ENCODE results near the gene FNDC11. TPM values are rescaled to one million over a fixed set of nuclear protein-coding genes. Genes with fewer than 3 reads are reported as not detected.

Gene FNDC11
- total RNA-seq, 2 donors from 2014 or later: 0.66 to 2.9 TPM

- H3K27ac ChIP-seq: no peak overlapping the region
- ATAC-seq: no peak
- no peak overlapping the region for H3K4me3 ChIP-seq
- no peaks in the 10 kb centered on the region for H3K9me3 ChIP-seq
- H3K27me3 ChIP-seq: no peaks in the 10 kb centered on the region
- intact Hi-C loops (cut with DNase I): loop anchor here (10.0 kb wide), 1 partner anchor 424 kb away; the partner anchor contains the start of gene ZNF512B
- no peak for DNase-seq
- no peaks in the 10 kb centered on the region for H3K36me3 ChIP-seq (replicated peaks in 1 of 2; ENCODE audit: insufficient read depth in 1 of 2, low read depth in 2 of 2)
- no peak for TF ChIP-seq POLR2A (IDR thresholded peaks at IDR 0.05)
- H3K4me1 ChIP-seq: peaks cover 24% of the 10 kb centered on the region
- 47 to 83% methylated on average over 6 to 39 of the region's 49 CpGs for WGBS, 2 donors
These were observed 13.4 kb upstream of the FNDC11 start for GRCh38 chr20:63540417-63541186.

DNA sequence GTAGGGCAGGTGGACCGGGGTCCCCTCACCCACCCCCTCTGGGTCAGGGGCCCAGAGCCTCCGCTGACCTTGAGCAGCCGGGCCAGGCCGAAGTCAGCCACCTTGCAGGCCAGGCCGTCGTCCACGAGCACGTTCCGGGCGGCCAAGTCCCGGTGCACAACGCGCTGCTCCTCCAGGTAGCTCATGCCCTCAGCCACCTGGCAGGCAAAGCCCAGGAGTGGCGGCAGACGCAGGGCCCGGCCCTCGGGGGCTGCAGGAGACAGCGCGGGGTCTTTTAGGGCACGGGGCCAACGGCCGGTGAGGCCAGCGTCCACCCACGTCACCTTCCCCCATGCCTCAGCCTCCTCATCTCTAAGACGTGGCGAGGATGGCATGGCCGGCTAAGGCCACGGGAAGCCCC is 12.6 kb upstream of the FNDC11 start:
- no peak overlapping the region for H3K27ac ChIP-seq
- no peak overlapping the region for H3K4me3 ChIP-seq
- H3K36me3 ChIP-seq (replicated peaks in 1 of 2; ENCODE audit: insufficient read depth in 1 of 2, low read depth in 2 of 2): no peaks in the 10 kb centered on the region
- 87 to 100% methylated on average over 2 to 27 of the region's 28 CpGs for WGBS, 2 donors
- DNase-seq (no peak), ATAC-seq (no peak)
- TF ChIP-seq POLR2A (IDR thresholded peaks at IDR 0.05): no peak
- TF ChIP-seq, protein P1, sequence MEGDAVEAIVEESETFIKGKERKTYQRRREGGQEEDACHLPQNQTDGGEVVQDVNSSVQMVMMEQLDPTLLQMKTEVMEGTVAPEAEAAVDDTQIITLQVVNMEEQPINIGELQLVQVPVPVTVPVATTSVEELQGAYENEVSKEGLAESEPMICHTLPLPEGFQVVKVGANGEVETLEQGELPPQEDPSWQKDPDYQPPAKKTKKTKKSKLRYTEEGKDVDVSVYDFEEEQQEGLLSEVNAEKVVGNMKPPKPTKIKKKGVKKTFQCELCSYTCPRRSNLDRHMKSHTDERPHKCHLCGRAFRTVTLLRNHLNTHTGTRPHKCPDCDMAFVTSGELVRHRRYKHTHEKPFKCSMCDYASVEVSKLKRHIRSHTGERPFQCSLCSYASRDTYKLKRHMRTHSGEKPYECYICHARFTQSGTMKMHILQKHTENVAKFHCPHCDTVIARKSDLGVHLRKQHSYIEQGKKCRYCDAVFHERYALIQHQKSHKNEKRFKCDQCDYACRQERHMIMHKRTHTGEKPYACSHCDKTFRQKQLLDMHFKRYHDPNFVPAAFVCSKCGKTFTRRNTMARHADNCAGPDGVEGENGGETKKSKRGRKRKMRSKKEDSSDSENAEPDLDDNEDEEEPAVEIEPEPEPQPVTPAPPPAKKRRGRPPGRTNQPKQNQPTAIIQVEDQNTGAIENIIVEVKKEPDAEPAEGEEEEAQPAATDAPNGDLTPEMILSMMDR (IDR thresholded peaks at IDR 0.05): no peak
- H3K4me1 ChIP-seq: peaks cover 24% of the 10 kb centered on the region
- intact Hi-C loops (cut with DNase I): loop anchor here (10.0 kb wide), 1 partner anchor 423 kb away; the partner anchor contains the start of gene ZNF512B
- no peaks in the 10 kb centered on the region for H3K27me3 ChIP-seq
- no peaks in the 10 kb centered on the region for H3K9me3 ChIP-seq

GRCh38 chr20:63542031-63542559 is 11.9 kb upstream of the FNDC11 start:
- no peak for TF ChIP-seq POLR2A (IDR thresholded peaks at IDR 0.05)
- TF ChIP-seq, protein P1 (IDR thresholded peaks at IDR 0.05): no peak
- ATAC-seq (no peak), DNase-seq (peak in 1 of 4 donors; percentile 55)
- Histone ChIP-seq H3K9me3 (no peaks in the 10 kb centered on the region), H3K36me3 (replicated peaks in 1 of 2; ENCODE audit: insufficient read depth in 1 of 2, low read depth in 2 of 2) (no peaks in the 10 kb centered on the region), H3K27ac (no peak overlapping the region), H3K4me1 (peaks cover 22% of the 10 kb centered on the region), H3K27me3 (no peaks in the 10 kb centered on the region), H3K4me3 (no peak overlapping the region)
- intact Hi-C loops (cut with DNase I): loop anchor here (10.0 kb wide), 1 partner anchor 423 kb away; the partner anchor contains the start of gene ZNF512B
- WGBS, 2 donors: 75 to 83% methylated on average over 1 to 36 of the region's 36 CpGs

DNA sequence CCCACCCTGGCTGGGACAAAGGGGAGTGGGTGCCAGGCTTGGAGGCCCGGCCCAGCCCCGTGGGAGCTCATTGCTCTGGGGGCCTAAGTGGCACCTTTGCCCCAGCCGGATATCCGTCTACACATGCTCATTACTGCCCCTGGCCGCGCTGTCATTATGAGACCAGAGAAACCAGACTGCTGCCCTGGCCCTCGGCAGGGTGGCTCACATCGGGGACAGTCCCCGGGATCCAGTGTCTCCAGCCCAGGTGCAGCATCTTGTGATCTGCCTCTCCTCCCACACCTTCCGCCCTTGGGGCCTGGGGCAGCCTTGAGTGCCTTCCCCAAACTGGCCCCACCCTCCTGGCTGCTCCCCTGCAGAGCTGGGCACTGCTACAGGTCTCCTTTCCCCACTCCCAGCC is 11.3 kb upstream of the FNDC11 start:
- intact Hi-C loops (cut with DNase I): loop anchor here (10.0 kb wide), 1 partner anchor 422 kb away; the partner anchor contains the start of gene ZNF512B
- 84 to 88% methylated on average over 8 to 9 of the region's 10 CpGs for WGBS, 2 donors

GRCh38 chr20:63543131-63543530 is 10.8 kb upstream of the FNDC11 start:
- intact Hi-C loops (cut with DNase I): loop anchor here (10.0 kb wide), 1 partner anchor 422 kb away; the partner anchor contains the start of gene ZNF512B
- Histone ChIP-seq H3K9me3 (no peaks in the 10 kb centered on the region), H3K4me3 (no peak overlapping the region), H3K27ac (no peak overlapping the region), H3K27me3 (peaks cover 0 to 2% of the 10 kb centered on the region in 2 donors), H3K36me3 (replicated peaks in 1 of 2; ENCODE audit: insufficient read depth in 1 of 2, low read depth in 2 of 2) (no peaks in the 10 kb centered on the region), H3K4me1 (peaks cover 12% of the 10 kb centered on the region)
- no peak for ATAC-seq
- TF ChIP-seq, protein P1 (IDR thresholded peaks at IDR 0.05): no peak
- no peak for TF ChIP-seq POLR2A (IDR thresholded peaks at IDR 0.05)
- 86 to 100% methylated on average over 1 to 10 of the region's 10 CpGs for WGBS, 2 donors
- DNase-seq: no peak

More for the DNA sequence above, 11.3 kb upstream of the FNDC11 start:
- ATAC-seq (no peak), DNase-seq (no peak)
- H3K4me3 ChIP-seq: no peak overlapping the region
- H3K27me3 ChIP-seq: no peaks in the 10 kb centered on the region
- no peak overlapping the region for H3K27ac ChIP-seq
- no peaks in the 10 kb centered on the region for H3K36me3 ChIP-seq (replicated peaks in 1 of 2; ENCODE audit: insufficient read depth in 1 of 2, low read depth in 2 of 2)
- H3K4me1 ChIP-seq: peaks cover 16% of the 10 kb centered on the region
- no peak for TF ChIP-seq POLR2A (IDR thresholded peaks at IDR 0.05)
- TF ChIP-seq, protein P1 (IDR thresholded peaks at IDR 0.05): no peak
- no peaks in the 10 kb centered on the region for H3K9me3 ChIP-seq
